PFSK-1 (cell line): ENCODE measurements around the gene PHACTR1.

ENCODE experiments used
- FOXP2 ChIP-seq: optimal IDR thresholded peaks from 2 replicates; pipeline ENCODE3; 2011; ENCODE audit warnings: borderline replicate concordance, control low read depth, inconsistent platforms; ENCODE audit not compliant: insufficient read depth; ENCODE audit errors: extremely low read length, extremely low read depth
- POLR2AphosphoS5 ChIP-seq: IDR thresholded peaks from 2 replicates; pipeline ENCODE4 v1.6.1; 2012; ENCODE audit warnings: low read depth, mild to moderate bottlenecking, control low read depth, low read length, moderate library complexity
- REST ChIP-seq, 2 experiments: IDR thresholded peaks; 2 replicates each; pipeline versions ENCODE4 v1.6.1 to v1.8.0; 2011 to 2012; ENCODE audit warnings: low read depth in 2 of 2, low read length in 2 of 2, control low read depth in 1 of 2, inconsistent platforms in 1 of 2, mild to moderate bottlenecking in 1 of 2, moderate library complexity in 1 of 2; ENCODE audit not compliant: insufficient read depth in 1 of 2
- SIN3A ChIP-seq: IDR thresholded peaks from 2 replicates; pipeline ENCODE4 v1.6.1; 2012; ENCODE audit warnings: mild to moderate bottlenecking, low read length, moderate library complexity, borderline replicate concordance; ENCODE audit not compliant: insufficient read depth
- TAF1 ChIP-seq: IDR thresholded peaks from 2 replicates; pipeline ENCODE4 v1.6.1; 2012; ENCODE audit warnings: low read length, control low read depth, borderline replicate concordance; ENCODE audit not compliant: insufficient read depth

Gene PHACTR1

GRCh38 chr6:13286181-13286580 is 569.6 kb downstream of the PHACTR1 start:
- TF ChIP-seq TAF1 (no peak), FOXP2 (no peak), REST (IDR thresholded peaks at IDR 0.05; ENCODE audit: insufficient read depth in 1 of 2, low read depth in 2 of 2, low read length in 2 of 2) (no peak), POLR2AphosphoS5 (no peak), SIN3A (no peak)

GRCh38 chr6:13287104-13287503 is 570.5 kb downstream of the PHACTR1 start:
- no peak for TF ChIP-seq FOXP2
- no peak for TF ChIP-seq POLR2AphosphoS5
- TF ChIP-seq REST (IDR thresholded peaks at IDR 0.05; ENCODE audit: insufficient read depth in 1 of 2, low read depth in 2 of 2, low read length in 2 of 2): no peak
- TF ChIP-seq TAF1: no peak
- TF ChIP-seq SIN3A: no peak

GRCh38 chr6:13288481-13288880 is 571.9 kb downstream of the PHACTR1 start:
- TF ChIP-seq POLR2AphosphoS5 (no peak), TAF1 (no peak), SIN3A (no peak), FOXP2 (no peak), REST (IDR thresholded peaks at IDR 0.05; ENCODE audit: insufficient read depth in 1 of 2, low read depth in 2 of 2, low read length in 2 of 2) (no peak)

- TF ChIP-seq REST (IDR thresholded peaks at IDR 0.05; ENCODE audit: insufficient read depth in 1 of 2, low read depth in 2 of 2, low read length in 2 of 2) (no peak), TAF1 (no peak), POLR2AphosphoS5 (no peak), FOXP2 (no peak)
Measured at GRCh38 chr6:13288969-13289391, 572.4 kb downstream of the PHACTR1 start.

GRCh38 chr6:13289789-13290318 is 573.3 kb downstream of the PHACTR1 start:
- no peak for TF ChIP-seq SIN3A
- TF ChIP-seq FOXP2: no peak
- no peak for TF ChIP-seq POLR2AphosphoS5
- TF ChIP-seq TAF1: no peak
- no peak for TF ChIP-seq REST (IDR thresholded peaks at IDR 0.05; ENCODE audit: insufficient read depth in 1 of 2, low read depth in 2 of 2, low read length in 2 of 2)
